GM12891 (cell line): ENCODE results near the gene GNB1L.

Experiments
- PAX5 ChIP-seq: IDR thresholded peaks from 2 replicates; pipeline ENCODE4 v1.6.1; 2011; ENCODE audit warnings: low read length, moderate library complexity, mild to moderate bottlenecking; ENCODE audit not compliant: insufficient read depth, severe bottlenecking
- POLR2A ChIP-seq: IDR thresholded peaks from 2 replicates; pipeline ENCODE4 v1.6.1; 2011; ENCODE audit warnings: low read depth, low read length, control low read depth
- POLR2AphosphoS5 ChIP-seq: IDR thresholded peaks from 2 replicates; pipeline ENCODE4 v1.6.1; 2011; ENCODE audit warnings: low read depth, low read length, control low read depth
- SPI1 ChIP-seq: IDR thresholded peaks from 2 replicates; pipeline ENCODE4 v1.6.1; 2011; ENCODE audit warnings: low read depth, low read length, control low read depth
- TAF1 ChIP-seq: IDR thresholded peaks from 2 replicates; pipeline ENCODE4 v1.6.1; 2011; ENCODE audit warnings: low read depth, low read length, control low read depth

DNA sequence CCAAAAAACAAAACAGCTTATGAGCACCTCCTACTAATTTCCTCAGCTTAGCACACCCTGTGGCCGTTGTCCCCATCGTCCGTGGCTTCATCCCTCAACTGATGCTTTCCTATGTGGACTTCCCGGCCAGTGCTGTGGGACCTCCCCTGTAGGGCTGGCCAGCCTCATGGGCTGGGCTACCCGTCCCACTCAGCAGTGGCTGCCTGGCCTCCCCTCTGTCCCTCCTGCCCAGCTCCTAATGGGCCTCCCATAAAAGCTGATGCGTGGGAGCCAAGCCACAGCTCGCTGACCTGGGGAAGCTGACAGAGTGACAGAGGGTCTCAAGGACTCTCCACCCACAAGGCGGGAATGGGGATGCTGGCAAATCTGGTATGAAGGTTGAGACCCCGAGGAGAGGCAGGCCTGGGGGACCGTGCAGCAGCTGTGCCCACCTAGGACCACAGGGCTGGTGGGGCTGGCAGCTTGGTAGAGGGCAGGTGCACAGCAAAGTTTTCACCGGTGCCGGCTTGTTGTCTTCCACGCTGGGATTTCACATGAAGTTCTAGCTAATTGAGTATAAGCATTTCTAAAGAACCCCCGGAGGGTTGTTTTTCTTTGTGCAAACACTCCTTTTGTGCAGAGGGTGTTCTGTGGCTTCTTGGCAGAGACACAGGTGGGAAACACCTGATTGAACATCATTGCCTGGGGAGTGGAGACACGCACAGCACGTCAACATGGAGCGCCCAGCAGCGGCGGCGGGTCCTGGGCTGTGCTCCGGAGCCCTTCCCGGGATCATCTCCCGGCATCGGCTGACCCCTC, 70.9 kb downstream of the GNB1L start:
- TF ChIP-seq POLR2AphosphoS5 (no peak), POLR2A (no peak), PAX5 (no peak), SPI1 (no peak), TAF1 (no peak)
